ENCODE measurements around the gene NRN1.

GRCh38 chr6:5950361-5950785, 56.4 kb downstream of the NRN1 start:
- TF ChIP-seq SIN3A (IDR thresholded peaks at IDR 0.05; ENCODE audit: borderline replicate concordance, insufficient read depth, low read depth, low read length) (no peak), CTCF (IDR thresholded peaks at IDR 0.05) (peak; percentile 68)
